Stomach (tissue), 4 donors: ENCODE data around the gene NRM.

Source experiments
- EP300 ChIP-seq: sonication (generic); formaldehyde crosslinking; IDR thresholded peaks from one replicate; pipeline ENCODE4 v1.6.1; 2017; ENCODE audit warnings: antibody characterized with exemption
- POLR2A ChIP-seq, 4 donors: fragments of 450-650 bp; IDR thresholded peaks; one replicate each; pipeline ENCODE4 v1.6.1; 2016; ENCODE audit warnings: antibody characterized with exemption in 4 of 4, control low read depth in 2 of 4, mild to moderate bottlenecking in 1 of 4, moderate library complexity in 1 of 4
- POLR2AphosphoS5 ChIP-seq, 3 donors: sonication (generic); formaldehyde crosslinking; IDR thresholded peaks; one replicate each; pipeline ENCODE4 v1.6.1; 2016; ENCODE audit warnings: antibody characterized with exemption in 3 of 3
- TF ChIP-seq, protein P1 (sequence below), 7 experiments: fragments of 450-650 bp in 4 of 7; fragments of 200-600 bp in 3 of 7; sonication (generic) in 3 of 7; IDR thresholded peaks; one replicate each; pipeline ENCODE4 v1.5.1; 2016 to 2019; ENCODE audit warnings: antibody characterized with exemption in 7 of 7, control low read depth in 2 of 7, mild to moderate bottlenecking in 1 of 7

DNA sequence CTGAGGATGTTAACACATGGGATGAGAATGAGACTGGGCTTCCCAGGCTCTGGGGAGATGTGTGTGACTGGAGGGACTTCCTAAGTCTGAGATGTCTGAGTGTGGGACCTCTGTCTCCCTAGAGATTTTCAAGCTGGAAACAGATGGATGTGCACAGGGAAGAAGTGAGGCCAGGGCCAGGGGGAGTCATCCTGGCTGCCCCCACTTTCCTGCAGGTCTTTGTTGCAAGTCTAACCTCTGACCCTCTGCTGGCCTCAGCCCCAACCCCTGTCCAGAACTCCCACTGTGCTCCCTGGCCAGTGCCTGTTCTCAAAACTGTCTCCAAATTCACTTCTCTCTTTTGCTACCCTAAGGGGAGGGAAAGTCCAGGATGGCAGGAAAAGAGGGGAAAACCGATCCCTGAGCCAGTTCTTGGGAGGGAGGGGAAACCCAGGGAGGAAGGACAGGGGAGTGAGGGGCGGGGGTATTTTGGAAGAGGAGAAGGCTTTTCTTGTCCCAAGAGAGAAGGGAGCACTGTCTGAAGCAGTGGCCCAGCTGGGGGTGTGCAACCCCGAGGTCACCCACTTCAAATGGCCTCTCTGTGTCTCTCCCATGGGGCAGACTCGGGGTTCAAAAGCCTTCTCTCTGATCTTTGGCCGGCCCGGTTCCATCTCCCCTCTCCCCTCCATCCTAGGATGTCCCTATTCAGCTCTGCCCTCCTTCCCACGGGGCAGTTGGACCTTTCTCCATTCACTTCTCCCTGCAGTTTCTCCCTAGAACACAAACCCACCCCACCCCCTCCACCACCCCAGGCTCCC lies 7.4 kb downstream of the NRM start:
- TF ChIP-seq, protein P1, sequence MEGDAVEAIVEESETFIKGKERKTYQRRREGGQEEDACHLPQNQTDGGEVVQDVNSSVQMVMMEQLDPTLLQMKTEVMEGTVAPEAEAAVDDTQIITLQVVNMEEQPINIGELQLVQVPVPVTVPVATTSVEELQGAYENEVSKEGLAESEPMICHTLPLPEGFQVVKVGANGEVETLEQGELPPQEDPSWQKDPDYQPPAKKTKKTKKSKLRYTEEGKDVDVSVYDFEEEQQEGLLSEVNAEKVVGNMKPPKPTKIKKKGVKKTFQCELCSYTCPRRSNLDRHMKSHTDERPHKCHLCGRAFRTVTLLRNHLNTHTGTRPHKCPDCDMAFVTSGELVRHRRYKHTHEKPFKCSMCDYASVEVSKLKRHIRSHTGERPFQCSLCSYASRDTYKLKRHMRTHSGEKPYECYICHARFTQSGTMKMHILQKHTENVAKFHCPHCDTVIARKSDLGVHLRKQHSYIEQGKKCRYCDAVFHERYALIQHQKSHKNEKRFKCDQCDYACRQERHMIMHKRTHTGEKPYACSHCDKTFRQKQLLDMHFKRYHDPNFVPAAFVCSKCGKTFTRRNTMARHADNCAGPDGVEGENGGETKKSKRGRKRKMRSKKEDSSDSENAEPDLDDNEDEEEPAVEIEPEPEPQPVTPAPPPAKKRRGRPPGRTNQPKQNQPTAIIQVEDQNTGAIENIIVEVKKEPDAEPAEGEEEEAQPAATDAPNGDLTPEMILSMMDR (IDR thresholded peaks at IDR 0.05) = no peak
- TF ChIP-seq POLR2AphosphoS5 (IDR thresholded peaks at IDR 0.05) (no peak), POLR2A (IDR thresholded peaks at IDR 0.05) (no peak), EP300 (no peak)
